Activated CD4-positive, alpha-beta T cell treated with anti-CD3 and anti-CD28 coated beads for 48 hours (primary cell): ENCODE measurements around the gene MRPS27.

ENCODE experiments used
- DNase-seq: peaks from one replicate; pipeline ENCODE4 v3.0.0-alpha.2; 2020

The MRPS27 gene

DNA sequence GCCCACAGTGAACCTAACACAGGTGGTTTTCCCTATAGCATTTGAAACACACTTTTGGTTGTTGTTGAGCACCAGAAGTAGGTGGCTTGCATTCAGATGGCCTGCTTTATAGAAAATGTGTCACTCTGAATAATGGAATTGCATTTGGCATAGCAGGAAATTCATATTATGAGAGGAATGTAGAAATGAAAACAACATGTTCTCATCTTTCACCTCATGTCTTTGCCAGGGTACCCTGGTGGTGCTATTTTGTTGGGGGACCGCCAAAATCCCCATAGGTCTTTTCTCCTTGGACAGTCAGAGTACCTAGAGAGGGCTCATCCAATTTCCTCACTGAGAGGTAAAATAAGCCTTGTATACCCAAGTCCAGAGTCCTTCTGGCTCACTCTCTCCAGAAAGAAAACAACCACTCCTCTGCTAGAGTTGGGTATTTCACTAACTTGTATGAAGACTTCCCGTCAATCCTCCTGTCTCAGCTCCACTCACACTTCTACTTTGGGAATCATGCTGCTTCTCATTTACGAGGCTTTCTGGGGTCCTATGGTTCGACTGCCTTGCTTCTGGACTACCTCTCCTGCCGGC is 67.4 kb downstream of the MRPS27 start:
- no peak for DNase-seq

DNA sequence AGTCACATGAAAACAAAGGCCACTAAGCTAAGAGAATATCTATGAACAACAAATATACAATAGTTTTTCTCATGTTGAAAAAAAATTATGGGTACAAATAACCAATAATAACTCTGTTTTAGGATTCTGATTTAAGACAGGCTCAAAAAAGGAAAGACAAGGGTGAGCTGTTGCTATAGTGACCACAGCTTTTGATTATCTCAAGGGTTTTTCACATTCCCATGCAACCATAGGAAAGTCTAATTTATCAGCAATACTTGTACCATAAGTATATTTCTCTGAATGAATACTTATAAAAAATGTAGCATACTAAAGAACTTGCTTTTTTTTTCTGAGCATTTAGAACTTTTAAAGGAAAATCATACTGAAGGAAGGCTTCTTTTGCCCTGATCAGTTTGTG is 68.0 kb downstream of the MRPS27 start:
- DNase-seq = no peak

DNA sequence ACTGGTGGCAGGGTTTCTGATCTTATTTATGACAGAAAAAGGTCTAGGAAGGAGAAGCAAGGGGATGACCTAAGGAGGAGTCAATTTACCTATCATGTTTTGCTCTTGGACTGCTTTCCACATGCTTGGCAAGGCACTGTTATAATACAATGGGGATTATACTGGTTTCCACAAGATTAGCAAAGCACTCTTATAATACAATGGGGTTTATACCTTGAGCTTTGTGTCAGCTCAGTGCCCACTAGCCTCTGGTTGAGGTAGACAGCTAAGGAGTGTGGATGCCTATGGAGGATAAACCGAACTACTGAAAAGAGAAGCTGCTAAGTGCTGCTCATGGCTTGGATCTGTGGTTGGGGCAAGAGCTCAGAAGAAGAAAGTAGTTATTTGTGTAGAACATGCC is 68.7 kb downstream of the MRPS27 start:
- no peak for DNase-seq

DNA sequence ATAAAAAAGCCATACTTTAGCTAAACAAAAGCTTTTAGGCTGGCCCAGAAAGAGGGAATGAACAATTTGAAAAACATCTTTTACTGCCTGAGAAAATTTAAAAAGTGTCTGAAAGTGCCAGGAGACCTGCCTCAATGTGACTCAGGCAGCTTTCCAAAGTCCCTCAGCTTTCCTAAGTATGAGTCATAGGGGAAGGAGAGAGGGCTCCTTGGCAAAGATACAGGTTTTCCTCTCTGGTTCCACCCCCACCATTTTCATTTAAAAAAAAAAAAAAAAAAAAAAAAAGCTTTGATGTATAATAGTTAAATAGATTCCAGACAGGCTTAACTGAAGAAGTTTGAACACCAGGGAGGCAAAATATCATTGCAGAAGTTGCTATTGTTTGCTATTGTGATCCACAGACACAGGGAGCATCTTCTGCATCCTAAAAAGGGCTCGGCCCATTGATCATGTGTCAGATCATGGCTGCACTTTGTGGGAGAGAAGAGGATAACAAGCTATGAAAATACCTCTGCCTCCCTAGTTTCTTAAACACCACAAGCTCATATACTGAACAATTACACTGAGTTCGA is 71.5 kb downstream of the MRPS27 start:
- no peak for DNase-seq

DNA sequence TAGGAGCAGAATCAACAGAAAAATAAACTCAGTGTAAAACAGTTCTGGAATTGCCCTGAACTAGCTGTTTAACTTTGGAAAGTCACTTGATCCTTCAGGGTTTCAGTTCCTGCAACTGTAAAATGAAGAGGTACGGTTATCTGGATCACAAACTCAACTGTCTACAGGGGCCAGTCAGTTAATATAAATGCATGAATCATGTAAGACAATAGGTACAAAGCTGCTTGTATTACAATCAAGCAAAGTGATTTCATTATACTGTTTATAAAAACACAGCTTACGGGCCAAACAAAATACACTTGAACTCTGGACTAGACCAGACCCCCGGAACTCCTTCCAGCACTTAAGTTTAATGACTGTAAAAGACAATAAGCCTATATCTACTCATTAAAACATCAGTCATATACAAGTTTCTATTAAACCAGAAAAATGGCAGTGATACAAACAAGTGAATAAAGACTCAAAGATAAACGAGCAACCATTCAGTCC is 73.0 kb downstream of the MRPS27 start:
- no peak for DNase-seq

DNA sequence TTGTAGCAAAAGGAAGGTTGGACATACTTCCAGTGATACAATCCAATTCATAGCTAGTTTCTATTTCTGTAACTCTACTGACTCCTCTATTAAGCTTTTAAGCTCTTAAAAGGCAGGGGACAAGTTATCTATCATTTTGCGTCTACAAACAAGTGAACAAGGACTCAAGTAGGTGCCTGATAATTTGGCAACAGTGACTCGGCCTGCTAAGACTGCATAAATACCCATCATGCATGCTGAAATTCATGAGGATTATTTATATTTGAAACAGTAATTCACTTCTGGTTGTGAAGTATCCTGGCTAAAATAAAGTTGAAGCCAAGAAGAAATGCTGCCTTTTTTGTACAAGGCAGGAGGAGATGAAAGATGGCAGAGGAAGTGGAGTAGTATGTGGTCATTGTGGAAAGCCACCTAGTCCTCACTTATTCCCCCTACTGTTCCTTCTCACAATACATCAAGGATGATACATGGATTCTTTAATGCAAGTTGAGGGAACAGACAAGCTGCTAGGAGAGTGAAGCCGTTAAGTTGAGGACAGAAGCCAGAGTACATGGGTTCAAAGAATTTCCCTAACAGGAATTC is 74.0 kb downstream of the MRPS27 start:
- DNase-seq = no peak

DNA sequence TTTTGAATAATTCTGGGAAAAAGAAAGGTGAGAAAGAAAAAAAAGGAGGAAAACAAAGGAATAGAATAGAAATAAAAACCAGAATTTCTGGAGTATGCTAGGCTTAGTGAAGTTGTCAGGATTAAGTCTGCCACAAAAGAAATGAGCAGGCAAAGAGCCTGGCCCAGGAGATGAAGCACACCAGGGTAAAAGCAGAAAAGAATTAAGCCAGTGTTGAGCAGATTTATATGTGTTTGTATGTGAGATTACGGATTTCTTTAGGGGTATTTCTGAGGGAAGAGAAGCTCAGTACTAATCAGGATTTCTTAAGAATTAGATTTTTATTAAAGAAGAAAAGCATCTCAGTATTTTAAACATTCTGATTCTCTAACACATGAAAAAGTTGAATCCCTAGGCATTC is 74.5 kb downstream of the MRPS27 start:
- no peak for DNase-seq

DNA sequence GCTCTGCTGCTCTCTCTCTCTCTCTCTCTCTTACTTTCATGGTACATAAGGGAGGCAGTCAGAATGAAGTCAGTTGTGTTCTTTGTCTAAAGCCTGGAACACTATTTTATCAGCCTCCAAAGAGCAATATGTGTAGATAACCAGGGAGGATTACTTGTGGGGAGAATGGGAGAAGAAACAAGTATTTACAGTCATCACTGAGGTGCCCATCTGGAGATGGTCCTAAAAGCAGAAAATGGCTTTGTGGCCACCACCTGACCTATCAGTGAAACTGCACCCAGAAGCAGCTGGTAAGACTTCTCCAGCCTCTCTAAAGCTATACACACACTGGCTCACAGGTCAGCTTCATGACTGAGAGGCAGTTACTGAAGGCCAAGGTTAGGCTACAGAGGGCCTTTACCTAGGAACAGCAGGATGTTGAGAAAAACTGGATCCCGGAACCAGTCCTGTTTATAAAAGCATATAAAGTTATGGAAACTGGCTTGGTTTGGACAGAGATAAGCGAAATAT is 75.1 kb downstream of the MRPS27 start:
- DNase-seq = peak; percentile 5

DNA sequence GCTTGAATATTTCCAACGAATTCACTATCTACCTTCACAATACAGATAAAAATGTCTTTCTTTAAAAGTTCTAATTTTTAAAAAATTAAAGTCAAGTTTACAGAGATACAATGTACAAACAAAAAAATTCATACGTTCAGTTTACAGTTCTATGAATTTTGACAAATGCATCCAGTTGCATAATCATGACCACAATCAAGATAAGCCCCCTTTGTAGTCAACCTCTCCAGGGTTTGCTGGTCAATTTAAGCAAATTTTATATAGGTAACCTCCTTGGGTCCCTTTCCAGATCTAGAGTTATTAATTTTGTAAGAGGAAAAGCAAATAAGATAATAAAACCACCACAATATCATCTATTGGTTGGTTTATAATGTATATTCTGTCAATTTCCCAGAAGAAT is 76.3 kb downstream of the MRPS27 start:
- no peak for DNase-seq

DNA sequence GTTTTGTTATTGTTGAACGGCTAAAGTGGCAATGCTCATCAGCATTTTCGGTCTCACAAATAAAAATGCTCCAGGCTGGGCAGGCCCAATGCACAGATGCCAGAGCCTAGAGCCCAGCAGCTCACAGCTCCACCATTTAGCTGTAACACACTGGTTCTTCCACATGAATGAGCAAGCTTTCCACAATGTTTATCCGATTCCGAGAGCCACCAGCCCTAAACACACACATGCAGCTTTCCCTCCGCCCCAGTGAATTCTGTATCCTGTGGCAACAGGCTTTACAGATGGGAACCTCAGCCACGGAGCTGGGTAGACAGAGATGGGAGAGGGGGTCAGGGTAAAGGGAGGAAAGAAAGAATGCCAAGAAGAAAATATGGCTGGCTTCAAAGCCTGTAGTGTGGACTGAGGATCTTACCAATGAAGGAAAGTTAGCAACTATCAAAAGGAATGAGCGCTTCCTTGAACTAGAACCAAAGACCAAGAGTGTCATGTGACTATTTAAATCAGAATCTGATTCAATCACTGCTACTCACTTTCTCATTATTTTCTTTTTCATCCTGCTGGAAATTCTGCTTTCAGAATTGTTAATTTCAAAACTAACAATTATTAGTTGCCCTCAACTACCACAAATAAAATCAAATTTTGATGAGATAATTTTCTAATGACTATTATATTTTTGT is 77.1 kb downstream of the MRPS27 start:
- DNase-seq = no peak

DNA sequence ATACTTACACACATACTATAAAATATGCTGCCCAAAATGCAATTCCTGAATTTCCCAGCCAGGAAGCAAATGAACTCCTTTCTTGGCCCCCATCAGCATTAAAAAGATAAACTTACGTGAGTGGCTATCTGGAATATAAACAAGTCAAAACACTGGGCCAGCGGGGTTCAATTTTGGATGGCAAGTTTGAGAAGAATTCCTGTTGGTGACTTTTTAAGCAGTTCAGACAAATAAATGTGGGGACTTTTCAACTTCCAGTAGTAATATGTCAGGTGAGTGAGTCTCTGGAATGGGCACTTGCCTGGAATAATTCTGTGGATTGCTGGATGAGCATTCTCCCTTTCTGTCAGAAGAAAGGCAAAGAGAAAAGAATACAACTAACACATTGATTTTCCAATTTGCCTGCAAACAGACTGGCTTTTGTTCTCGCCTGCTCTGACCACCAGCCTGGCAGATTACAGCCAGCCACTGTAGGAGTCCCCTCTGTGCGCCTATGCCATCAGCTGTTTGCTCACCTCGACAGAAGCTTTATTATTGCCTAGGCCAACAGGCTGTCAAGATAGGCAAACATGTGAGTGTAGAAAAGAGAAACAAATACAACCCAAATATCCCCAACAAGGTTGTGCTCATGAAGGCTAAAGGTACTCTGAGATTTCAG is 78.6 kb downstream of the MRPS27 start:
- DNase-seq = no peak

DNA sequence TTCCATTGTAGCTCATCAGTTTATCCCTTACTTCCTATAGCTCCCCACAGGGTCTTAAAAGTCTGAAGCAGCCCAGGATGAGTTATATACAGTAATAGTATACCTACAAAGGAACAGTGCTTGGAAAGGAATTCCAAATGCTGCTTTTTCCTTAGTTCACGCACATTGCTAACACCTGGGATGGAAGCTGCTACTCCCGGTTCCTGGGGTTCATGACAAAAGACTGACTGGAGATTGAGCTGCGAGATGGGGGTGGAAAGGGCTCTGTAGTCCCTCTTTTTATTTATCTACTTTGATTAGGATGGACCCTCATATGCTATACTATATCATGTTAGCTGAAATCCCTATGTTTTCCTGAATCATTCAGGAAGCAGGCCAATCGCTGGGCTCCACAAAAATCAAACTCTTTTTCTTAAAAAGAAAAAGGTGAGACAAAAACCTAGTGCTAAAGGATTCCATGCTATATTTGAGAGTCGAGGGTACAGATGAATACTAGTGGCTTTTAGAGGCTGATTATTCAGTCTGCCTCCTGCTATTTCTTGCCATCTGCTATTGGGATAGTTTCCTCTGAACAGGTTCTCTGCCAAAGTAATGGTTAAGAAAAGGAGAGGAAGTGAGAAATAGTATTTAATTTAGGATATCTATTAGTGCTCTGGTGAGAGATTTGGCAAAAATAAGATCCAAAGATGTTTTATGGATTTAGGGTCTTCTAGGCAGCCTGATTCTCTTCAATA is 81.2 kb downstream of the MRPS27 start:
- no peak for DNase-seq

DNA sequence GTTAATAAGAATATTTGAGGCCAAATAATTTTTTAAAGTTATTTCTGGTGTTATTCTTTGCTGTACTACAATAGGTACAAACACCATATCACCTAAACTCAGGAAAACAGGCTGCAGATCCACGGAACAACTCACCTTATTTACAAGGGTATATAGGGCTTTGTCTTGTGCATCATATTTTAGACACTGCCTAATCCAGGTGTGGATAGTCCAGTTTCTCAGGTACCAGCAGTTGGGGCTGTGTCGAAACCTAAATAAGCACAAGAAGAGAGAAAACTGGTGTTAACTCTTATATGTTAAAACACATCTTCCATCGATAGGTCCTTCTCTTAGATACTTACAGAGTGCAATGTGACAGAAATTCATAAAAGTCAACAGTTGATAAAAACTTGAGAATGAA is 82.2 kb downstream of the MRPS27 start:
- DNase-seq = no peak

DNA sequence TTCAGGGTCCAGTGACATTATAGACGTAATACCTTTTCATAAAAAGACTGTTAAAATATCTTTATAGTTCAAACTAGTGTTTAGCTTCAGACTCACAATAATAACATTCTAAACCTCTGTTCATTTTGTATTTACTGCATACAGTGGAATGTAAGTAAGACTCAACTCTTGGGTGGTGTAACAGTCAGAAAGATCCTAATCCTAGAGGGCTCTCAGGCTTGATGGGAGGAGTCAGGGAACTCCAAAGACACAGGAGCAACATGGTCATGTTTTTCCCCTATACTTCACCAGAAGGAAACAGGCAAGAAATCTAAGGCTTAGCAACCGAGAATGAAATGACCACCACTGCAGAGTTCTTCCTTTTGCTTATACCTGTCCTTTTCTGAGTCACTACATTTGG is 82.6 kb downstream of the MRPS27 start:
- no peak for DNase-seq

DNA sequence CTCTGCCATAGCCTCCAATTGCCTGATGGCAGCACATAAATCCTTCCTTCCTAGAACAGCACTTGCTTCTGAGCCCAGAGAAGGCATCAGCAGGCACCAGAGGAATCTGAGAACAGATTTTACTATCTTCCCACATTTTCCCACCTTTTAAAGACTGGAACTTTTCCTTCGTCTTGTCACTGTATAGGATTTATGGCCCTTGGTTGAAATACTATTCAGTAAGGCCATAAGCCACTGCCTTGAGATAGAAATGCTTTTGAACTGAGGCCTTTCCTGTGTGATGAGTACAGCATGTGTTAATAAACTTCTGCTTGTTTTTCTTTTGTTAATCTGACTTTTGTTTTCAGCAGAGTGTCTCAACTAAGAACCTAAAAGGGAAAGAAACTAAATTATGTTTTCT is 84.3 kb downstream of the MRPS27 start:
- no peak for DNase-seq

DNA sequence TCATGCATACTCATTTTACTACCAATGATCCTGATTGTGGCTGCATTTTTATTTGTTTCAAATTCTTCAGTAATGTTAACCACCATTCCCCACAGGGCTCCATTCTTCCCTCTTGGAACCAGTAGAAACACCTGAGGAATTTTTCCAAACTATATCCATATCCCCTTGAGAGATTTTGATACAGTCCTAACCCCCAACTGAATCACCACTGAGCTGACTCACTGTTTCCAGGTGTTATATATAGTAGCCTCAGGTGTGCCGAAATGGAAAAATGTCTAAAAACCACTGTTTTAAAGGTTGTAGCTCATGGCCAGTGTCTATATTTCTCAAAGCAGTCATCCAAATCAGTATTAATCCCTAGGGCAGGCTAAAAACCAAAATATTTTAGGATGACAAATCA is 85.2 kb downstream of the MRPS27 start:
- DNase-seq = no peak

DNA sequence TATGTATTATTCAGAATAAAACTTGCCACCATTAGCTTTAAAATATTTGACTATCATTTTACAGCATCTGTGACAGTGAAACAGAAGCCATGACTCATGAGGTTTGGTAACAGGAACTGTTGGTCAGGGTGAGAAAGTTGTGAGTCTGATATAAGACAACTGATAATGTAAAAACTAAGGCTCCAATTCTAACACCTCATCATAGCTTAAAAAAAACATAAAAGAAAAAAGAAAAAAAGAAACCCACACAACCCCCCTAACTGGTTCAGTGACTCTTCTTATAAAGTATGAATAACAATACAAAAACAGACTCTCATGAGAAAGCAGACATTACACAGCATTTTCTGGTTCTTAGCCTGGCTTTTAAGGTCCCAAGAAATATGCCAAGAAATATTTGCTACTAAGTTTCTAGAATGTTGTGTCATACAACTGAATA is 85.8 kb downstream of the MRPS27 start:
- no peak for DNase-seq

DNA sequence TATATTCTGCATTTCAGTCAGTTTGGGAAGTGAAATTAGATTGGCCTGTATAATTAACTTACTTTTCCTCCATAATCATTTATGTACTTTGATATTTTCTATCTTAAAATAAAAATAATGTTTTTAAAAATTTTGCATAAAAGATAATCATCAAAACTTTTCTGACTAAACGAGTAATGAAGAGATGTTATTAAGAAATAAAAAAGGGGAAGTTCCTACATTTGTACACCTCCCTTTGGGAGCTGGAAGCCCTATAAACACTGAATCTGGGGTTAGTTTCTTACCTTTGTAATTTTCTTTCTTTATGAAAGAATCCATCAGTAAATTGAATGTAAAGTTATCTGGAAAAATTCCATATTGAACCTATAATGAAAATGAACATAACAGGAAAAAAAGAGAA is 86.2 kb downstream of the MRPS27 start:
- no peak for DNase-seq

DNA sequence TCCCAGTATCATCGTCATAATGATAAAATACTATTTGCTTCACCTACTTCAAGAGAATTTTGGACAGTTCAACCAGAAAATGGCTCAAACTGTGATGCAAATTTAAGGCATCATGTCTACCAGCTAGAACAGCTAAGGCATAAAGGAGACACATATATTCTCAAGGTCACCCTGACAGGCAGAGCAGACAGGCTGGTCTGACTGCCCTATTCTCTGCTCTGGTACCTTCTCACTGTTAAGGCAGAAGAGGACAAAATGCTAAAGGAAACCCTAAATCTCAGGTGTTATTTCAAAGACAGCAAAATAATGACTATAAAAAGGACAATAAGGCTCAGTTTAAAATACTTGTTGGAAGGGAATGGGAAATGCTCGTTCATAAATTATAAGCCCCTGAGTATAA is 87.2 kb downstream of the MRPS27 start:
- DNase-seq = no peak

DNA sequence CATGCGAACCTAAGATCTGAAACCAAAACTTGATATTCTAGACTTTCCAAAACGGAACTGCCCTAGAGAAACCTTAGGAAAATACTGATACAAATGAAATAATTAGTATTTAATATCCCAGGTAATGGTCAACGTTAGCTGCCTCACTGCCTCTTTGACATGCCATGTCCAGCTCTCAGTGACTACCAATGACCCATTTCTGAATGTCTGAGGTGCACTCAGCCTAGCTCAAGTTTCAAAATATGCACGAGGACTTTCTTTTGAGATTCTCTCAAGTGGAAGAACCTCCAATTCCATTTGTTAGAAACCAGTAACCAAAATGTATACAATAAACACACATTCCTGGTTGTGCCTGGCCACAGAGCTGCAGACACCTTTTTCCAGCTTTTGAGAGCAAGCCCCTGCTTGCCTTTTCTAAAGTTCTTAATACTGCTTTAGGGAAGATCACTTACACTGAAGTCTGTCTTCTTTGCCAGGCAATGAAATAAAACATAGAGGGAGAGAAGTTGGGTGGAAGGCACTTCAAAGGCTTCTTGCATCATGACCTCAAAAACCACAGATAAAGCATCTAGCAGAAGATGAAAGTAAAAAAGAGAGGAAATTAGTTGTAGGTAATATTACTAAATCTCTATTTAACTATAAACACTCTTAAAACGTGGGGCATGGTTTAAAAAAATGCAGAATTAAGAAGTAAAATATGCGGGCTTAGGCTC is 87.9 kb downstream of the MRPS27 start:
- no peak for DNase-seq

DNA sequence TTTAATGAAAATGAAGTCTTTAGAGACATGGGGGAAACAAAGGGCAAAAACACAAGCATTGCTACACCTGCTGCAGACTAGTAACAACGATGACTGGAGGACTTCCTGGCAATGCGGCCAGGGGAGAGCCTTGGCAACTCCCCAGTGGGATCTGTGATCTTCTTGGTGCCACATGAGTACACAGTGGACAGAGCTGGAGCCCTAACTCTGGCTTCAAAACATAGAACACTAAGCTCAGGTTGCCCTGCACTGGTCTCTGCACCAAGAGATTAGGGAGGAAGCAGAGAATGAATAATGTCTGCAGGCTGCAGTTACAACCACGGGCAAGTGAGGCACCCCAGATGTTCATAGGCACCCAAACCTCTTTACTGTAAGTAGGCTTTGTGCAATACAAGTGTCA is 91.1 kb downstream of the MRPS27 start:
- DNase-seq = no peak

DNA sequence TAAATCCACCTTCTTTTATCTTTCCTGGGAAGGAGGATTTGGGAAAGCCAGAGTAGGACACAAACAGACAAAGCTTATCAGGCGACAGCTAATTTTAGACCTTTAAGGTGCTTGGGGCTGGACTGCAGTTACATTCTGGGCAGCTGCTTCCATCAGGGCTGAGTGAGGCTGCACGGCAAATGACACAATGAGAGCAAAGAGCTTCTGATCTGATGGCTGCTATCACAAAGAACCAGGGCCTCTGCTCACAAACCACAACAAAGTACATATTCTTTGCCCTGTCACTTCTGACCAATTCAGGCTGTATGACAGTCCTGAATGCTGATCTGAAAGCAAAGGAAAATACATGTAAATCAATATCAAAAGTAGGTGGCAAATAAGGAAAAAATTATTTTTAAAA is 93.1 kb downstream of the MRPS27 start:
- no peak for DNase-seq
